HT-29 (cell line): ENCODE data around the gene PDYN. TPM values are rescaled to one million over a fixed set of nuclear protein-coding genes. Genes with fewer than 3 reads are reported as not detected.

Experiments used
- DNase-seq: peaks from one replicate; pipeline ENCODE4 v3.0.0-alpha.2; 2015; ENCODE audit warnings: low spot score
- total RNA-seq: library from RNA; depleted of rRNA; stranded (reverse); fragments of >200 nt; shearing (Covaris generic); gene quantifications from 2 replicates; pipeline ENCODE4 v1.2.3, GENCODE V29; 2014; rRNA removed

Gene PDYN
- total RNA-seq, 1 experiment from 2014 or later = not detected

DNA sequence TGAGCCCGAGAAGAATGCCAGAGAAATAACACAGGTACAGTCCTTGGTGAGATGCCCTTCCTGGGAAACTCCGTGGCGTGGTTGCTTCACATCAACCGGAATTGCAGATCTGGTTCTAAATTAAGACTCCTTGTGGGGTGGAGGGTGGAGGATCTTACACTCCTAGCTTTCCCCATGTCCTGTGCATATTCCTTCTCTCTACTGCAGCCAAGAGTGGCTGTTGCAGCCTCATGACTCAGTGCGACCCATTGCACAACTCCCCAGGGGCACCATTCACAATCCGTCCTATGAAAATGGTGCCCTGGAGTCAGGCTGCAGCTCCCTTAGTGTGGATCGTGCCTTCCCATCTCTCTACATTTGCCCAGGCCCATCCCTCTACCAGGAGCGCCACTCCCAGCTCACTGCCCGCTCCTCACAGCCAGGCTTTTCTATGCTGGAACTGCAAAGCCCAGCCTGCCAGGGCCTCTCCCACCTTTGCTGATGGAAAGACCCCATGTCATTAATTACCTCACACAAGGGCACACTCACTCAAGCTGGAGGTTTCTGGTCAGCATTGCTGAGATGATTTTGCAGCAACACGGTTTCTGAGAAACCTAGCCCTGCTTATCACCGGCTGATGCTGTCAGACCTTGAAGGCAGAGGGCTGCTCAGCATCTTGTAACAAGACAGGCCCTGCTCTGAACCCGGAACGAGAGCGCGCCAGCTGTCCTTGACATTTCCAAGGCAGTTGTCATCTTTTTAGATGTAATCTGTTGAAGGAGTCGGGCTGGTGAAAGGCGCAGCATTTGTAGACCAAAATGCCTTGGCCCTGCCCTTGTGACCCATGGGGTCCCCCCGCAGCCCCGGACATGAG is 58.9 kb downstream of the PDYN start:
- DNase-seq = no peak

- no peak for DNase-seq
These were observed 59.7 kb downstream of the PDYN start for GRCh38 chr20:1934156-1934555.

DNA sequence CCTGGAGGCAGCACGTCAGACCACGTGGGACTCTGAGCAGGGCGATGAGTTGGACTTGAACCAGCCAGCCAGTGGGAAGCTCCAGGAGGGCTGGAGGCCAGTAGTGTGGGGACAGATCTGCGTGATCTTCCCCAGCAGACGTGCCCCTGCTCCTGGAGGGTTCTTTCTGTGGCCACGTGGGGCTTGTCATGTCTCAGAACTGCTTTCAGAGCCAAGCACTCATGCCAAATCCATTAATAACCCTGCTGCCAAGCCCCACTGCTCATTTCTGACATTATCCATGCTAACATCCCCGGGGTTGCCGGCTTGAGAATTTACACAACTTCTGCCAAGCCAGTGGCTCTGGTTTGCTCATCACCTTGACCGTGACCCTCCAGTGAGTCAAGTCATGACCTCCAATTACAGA is 60.4 kb downstream of the PDYN start:
- no peak for DNase-seq

- DNase-seq = no peak
These were observed 60.9 kb downstream of the PDYN start for GRCh38 chr20:1932971-1933370.

DNA sequence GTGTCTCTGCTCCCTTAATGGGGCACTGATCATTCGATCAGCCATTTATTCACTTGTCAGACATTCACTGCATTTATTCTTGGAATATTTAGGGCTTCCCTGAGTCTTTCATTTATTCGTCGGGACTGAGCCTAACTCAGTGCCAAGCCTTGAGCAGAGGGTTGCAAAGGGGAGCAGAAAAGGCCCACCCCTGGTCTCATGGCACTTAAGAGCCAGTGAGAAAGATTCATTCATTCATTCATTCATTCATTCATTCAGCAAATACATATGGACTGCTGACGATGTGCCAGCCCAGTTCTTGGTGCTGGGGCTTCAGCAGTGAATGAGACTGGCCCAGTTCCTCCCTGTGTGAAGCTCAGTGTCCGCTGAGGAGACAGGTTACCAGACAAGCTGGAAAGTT is 62.0 kb downstream of the PDYN start:
- no peak for DNase-seq

- DNase-seq = no peak
These were observed 63.7 kb downstream of the PDYN start for GRCh38 chr20:1930165-1930564.

- no peak for DNase-seq
These were observed 64.4 kb downstream of the PDYN start for GRCh38 chr20:1929460-1929859.

- no peak for DNase-seq
These were observed 65.1 kb downstream of the PDYN start for GRCh38 chr20:1928782-1929181.

Other genes with a start within 250 kb of the PDYN start
- 0.13 and 0.53 TPM in 2 replicates for gene SIRPA, start 98.7 kb downstream of the PDYN start, total RNA-seq
- 33.6 and 34.5 TPM in 2 replicates for gene STK35, start 107.8 kb upstream of the PDYN start, total RNA-seq